Muscle of leg (tissue), 11 donors: ENCODE measurements around the gene KCNG3. TPM values are rescaled to one million over a fixed set of nuclear protein-coding genes. Genes with fewer than 3 reads are reported as not detected.
A peak's percentile ranks its signal among the peaks of the same experiment; 100 is the strongest.

Source experiments
- DNase-seq: peaks from one replicate; pipeline ENCODE4 v3.0.0; 2013
- H3K27ac ChIP-seq: one replicate; pipeline ENCODE4 v1.5.1; 2013; ENCODE audit warnings: mild to moderate bottlenecking, low read length, control low read depth
- H3K27me3 ChIP-seq: one replicate; pipeline ENCODE4 v1.6.1; 2013; ENCODE audit warnings: low read length; ENCODE audit not compliant: control insufficient read depth, insufficient read depth
- H3K36me3 ChIP-seq: one replicate; pipeline ENCODE4 v1.6.1; 2013; ENCODE audit warnings: low read length; ENCODE audit not compliant: control insufficient read depth, insufficient read depth
- H3K4me1 ChIP-seq: one replicate; pipeline ENCODE4 v1.6.1; 2013; ENCODE audit warnings: low read length; ENCODE audit not compliant: control insufficient read depth, insufficient read depth
- H3K4me3 ChIP-seq: one replicate; pipeline ENCODE4 v1.5.1; 2013; ENCODE audit warnings: low read length, control low read depth
- H3K9me3 ChIP-seq: replicated peaks from 2 replicates; pipeline ENCODE4 v1.6.1; 2013; ENCODE audit warnings: low read depth, low read length; ENCODE audit not compliant: control insufficient read depth
- WGBS: methylation state at CpG from one replicate; pipeline ENCODE4 v1.1.5; 2013; ENCODE audit warnings: missing lambda C conversion rate; ENCODE audit not compliant: insufficient coverage; 5-methylcytosine and 5-hydroxymethylcytosine counted together
- polyA plus RNA-seq, 8 donors: library from polyadenylated mRNA; unstranded; fragments of 120-200 nt; gene quantifications; one replicate each; pipeline versions ENCODE4 v1.2.1 to v1.2.3, GENCODE V29; 2013; ENCODE audit warnings: inconsistent platforms in 1 of 8, low replicate concordance in 1 of 8; ENCODE audit not compliant: insufficient read length in 8 of 8, insufficient read depth in 1 of 8
- total RNA-seq: library from RNA; stranded (reverse); fragments of 120-200 nt; gene quantifications from one replicate; pipeline ENCODE4 v1.2.4, GENCODE V29; 2013

The KCNG3 gene
- total and polyA plus RNA-seq, 9 donors, result 0.04 to 0.09 TPM; not detected in 7

- no peaks in the 10 kb centered on the region for H3K36me3 ChIP-seq
- no peak overlapping the region for H3K4me3 ChIP-seq
- no peaks in the 10 kb centered on the region for H3K9me3 ChIP-seq
- WGBS, result no CpG with 5 or more reads among the region's 2 CpGs
- H3K27me3 ChIP-seq, result no peaks in the 10 kb centered on the region
- H3K27ac ChIP-seq, result no peak overlapping the region
- DNase-seq, result no peak
- no peaks in the 10 kb centered on the region for H3K4me1 ChIP-seq
Measured at GRCh38 chr2:42435628-42436027, 58.2 kb downstream of the KCNG3 start.

GRCh38 chr2:42430188-42430587 is 63.6 kb downstream of the KCNG3 start:
- Histone ChIP-seq H3K4me1 (no peaks in the 10 kb centered on the region), H3K27me3 (no peaks in the 10 kb centered on the region), H3K9me3 (no peaks in the 10 kb centered on the region), H3K36me3 (no peaks in the 10 kb centered on the region), H3K27ac (no peak overlapping the region), H3K4me3 (no peak overlapping the region)
- DNase-seq, result no peak
- WGBS, result 92% methylated on average over 2 of the region's 4 CpGs

DNA sequence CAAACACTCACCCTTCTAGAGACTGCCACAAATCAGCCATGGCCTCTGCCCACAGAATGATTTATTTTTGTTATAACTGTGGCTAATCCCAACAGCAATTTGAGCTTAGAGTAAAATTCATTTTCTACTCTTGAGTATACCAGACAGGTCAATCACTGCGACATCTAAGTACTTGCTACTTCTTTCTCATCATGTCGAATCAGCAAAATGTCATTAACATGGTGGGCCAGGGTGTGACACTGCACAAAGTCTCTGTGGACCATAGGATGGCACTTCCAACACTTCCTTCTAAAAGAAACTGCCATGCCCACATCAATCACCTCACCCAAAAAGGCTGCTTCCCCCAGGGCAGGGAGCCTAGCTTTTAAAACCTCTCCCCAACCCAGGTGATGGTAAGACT is 64.4 kb downstream of the KCNG3 start:
- no peaks in the 10 kb centered on the region for H3K4me1 ChIP-seq
- no peak overlapping the region for H3K4me3 ChIP-seq
- H3K36me3 ChIP-seq, result no peaks in the 10 kb centered on the region
- no peak overlapping the region for H3K27ac ChIP-seq
- H3K9me3 ChIP-seq, result no peaks in the 10 kb centered on the region
- 67% methylated on average over 2 of the region's 2 CpGs for WGBS
- H3K27me3 ChIP-seq, result peaks cover 2% of the 10 kb centered on the region
- DNase-seq, result no peak

DNA sequence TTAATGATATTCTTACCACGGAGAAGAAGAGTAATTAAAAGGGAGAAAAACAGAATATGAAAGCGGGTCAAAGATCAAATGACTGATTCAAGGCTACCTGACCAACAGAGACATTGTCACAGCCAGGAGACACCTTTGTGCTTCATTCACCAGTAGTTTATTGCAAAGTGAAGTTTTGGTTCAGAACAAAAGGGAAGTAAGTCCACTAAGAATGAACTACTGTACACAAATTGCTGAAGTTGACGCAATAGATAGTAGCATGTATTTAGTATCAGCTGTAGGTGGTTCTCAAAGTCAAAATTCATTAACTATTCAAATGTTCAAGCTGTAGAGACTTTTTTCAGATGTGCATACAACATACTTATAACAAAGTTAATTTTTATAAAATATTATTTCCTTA is 68.1 kb downstream of the KCNG3 start:
- peaks cover 3% of the 10 kb centered on the region for H3K4me1 ChIP-seq
- WGBS, result no CpG with 5 or more reads among the region's 3 CpGs

GRCh38 chr2:42424033-42424432 is 69.7 kb downstream of the KCNG3 start:
- peak; percentile 81 for DNase-seq

More for the DNA sequence above, 68.1 kb downstream of the KCNG3 start:
- DNase-seq, result no peak
- H3K27me3 ChIP-seq, result peaks cover 2% of the 10 kb centered on the region
- no peaks in the 10 kb centered on the region for H3K36me3 ChIP-seq
- no peaks in the 10 kb centered on the region for H3K9me3 ChIP-seq
- H3K27ac ChIP-seq, result no peak overlapping the region
- H3K4me3 ChIP-seq, result no peak overlapping the region

GRCh38 chr2:42421601-42422239 is 72.1 kb downstream of the KCNG3 start:
- WGBS, result no CpG with 5 or more reads among the region's 3 CpGs
- H3K9me3 ChIP-seq, result no peaks in the 10 kb centered on the region
- peaks cover 3% of the 10 kb centered on the region for H3K4me1 ChIP-seq
- no peak overlapping the region for H3K4me3 ChIP-seq
- no peaks in the 10 kb centered on the region for H3K36me3 ChIP-seq
- no peak for DNase-seq
- no peak overlapping the region for H3K27ac ChIP-seq
- H3K27me3 ChIP-seq, result peaks cover 2% of the 10 kb centered on the region

More at GRCh38 chr2:42424033-42424432, 69.7 kb downstream of the KCNG3 start:
- 43% methylated on average over 1 of the region's 4 CpGs for WGBS
- Histone ChIP-seq H3K4me3 (no peak overlapping the region), H3K9me3 (no peaks in the 10 kb centered on the region), H3K4me1 (peaks cover 3% of the 10 kb centered on the region), H3K36me3 (no peaks in the 10 kb centered on the region), H3K27me3 (peaks cover 2% of the 10 kb centered on the region), H3K27ac (no peak overlapping the region)

- DNase-seq, result no peak
Measured at GRCh38 chr2:42421157-42421485, 72.7 kb downstream of the KCNG3 start.

DNA sequence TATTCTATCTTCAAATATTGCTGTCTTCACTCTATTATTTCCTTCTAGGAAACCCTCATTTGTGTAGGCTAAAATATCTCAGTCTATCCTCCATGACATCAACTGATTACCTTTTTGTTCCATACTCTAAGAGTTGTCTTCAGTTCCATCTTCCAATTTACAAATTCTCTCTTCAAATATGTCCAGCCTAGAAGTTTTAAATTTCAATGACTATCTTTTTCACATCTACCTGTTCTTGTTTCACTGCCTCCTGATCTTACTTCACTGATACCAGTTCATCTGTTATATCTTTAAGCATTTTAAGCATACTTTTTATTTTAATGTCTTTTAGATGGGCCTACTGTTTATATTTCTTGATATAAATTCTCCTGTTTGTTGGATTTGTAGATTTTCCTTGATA is 79.1 kb downstream of the KCNG3 start:
- Histone ChIP-seq H3K27ac (no peak overlapping the region), H3K4me3 (no peak overlapping the region), H3K9me3 (peaks cover 10% of the 10 kb centered on the region), H3K4me1 (no peaks in the 10 kb centered on the region), H3K36me3 (no peaks in the 10 kb centered on the region), H3K27me3 (no peaks in the 10 kb centered on the region)
- DNase-seq, result no peak

More at GRCh38 chr2:42421157-42421485, 72.7 kb downstream of the KCNG3 start:
- no CpG with 5 or more reads among the region's 3 CpGs for WGBS
- Histone ChIP-seq H3K4me3 (no peak overlapping the region), H3K4me1 (peaks cover 3% of the 10 kb centered on the region), H3K9me3 (no peaks in the 10 kb centered on the region), H3K27ac (no peak overlapping the region), H3K36me3 (no peaks in the 10 kb centered on the region), H3K27me3 (peaks cover 2% of the 10 kb centered on the region)

- Histone ChIP-seq H3K36me3 (no peaks in the 10 kb centered on the region), H3K9me3 (peaks cover 10% of the 10 kb centered on the region)
Measured at GRCh38 chr2:42414158-42414557, 79.6 kb downstream of the KCNG3 start.

DNA sequence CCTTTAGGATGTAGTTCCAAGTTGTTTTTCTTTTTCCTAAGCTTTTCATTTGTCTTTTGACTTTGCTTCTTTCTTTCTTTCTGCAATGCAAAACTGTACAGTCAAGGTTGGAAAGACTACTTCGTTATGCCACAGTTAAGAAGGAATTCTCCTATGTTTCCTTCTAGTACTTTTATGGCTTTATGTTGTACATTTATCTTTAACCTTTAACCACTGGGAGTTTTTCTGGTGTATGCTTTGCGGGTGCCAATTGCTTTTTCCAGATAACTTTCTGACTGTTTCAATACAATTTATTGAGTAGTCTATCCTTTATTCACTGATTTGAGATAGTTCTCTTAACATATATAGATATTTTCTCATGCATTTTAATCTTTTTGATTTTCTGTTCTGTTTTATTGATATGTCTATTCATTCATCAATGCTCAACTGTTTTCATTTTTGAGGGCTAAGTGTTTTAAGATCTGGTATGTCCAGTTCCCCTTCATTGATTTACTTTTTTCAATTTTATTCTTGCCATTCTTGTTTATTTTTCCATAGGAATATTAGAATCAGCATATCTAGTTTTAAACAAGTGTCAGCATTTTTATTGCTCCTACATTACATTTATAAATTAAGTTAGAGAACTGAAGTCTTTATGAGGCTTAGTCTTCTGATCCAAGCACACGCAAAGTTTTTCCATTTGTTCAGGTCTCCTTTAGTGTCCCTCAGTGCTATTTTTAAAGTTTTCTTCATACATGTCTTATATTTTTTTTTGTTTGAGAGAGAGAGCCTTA is 82.9 kb downstream of the KCNG3 start:
- no peaks in the 10 kb centered on the region for H3K4me1 ChIP-seq
- WGBS, result no CpG with 5 or more reads among the region's 3 CpGs
- H3K36me3 ChIP-seq, result no peaks in the 10 kb centered on the region
- H3K27me3 ChIP-seq, result no peaks in the 10 kb centered on the region
- H3K4me3 ChIP-seq, result no peak overlapping the region
- DNase-seq, result no peak
- H3K9me3 ChIP-seq, result peaks cover 10% of the 10 kb centered on the region
- H3K27ac ChIP-seq, result no peak overlapping the region

More at GRCh38 chr2:42414158-42414557, 79.6 kb downstream of the KCNG3 start:
- no peak overlapping the region for H3K4me3 ChIP-seq
- H3K27ac ChIP-seq, result no peak overlapping the region
- H3K27me3 ChIP-seq, result no peaks in the 10 kb centered on the region
- no peaks in the 10 kb centered on the region for H3K4me1 ChIP-seq
- DNase-seq, result no peak
